IMR-90 (cell line): Measurements from ENCODE around the gene SLC25A38.

Experiments used
- BHLHE40 ChIP-seq: fragments of 150-350 bp; IDR thresholded peaks from 2 replicates; pipeline ENCODE4 v1.6.1; 2016; ENCODE audit warnings: mild to moderate bottlenecking, low read depth, low read length
- CTCF ChIP-seq: conservative IDR thresholded peaks from 2 replicates; pipeline ENCODE4 v1.5.1; 2012; ENCODE audit warnings: mild to moderate bottlenecking, low read depth, low read length, improper control_type of control experiment
- MAZ ChIP-seq: IDR thresholded peaks from 2 replicates; pipeline ENCODE4 v1.6.1; 2012; ENCODE audit warnings: low read depth, mild to moderate bottlenecking, low read length, improper control_type of control experiment, moderate library complexity, borderline replicate concordance
- MXI1 ChIP-seq: IDR thresholded peaks from 2 replicates; pipeline ENCODE4 v1.6.1; 2012; ENCODE audit warnings: low read depth, mild to moderate bottlenecking, low read length, moderate library complexity, borderline replicate concordance
- POLR2A ChIP-seq: IDR thresholded peaks from 2 replicates; pipeline ENCODE4 v1.6.1; 2012; ENCODE audit warnings: mild to moderate bottlenecking, low read depth, low read length
- RAD21 ChIP-seq: IDR thresholded peaks from 2 replicates; pipeline ENCODE4 v1.6.1; 2012; ENCODE audit warnings: low read length, improper control_type of control experiment
- RFX5 ChIP-seq: IDR thresholded peaks from 2 replicates; pipeline ENCODE4 v1.8.0; 2012; ENCODE audit warnings: low read depth, mild to moderate bottlenecking, low read length, moderate library complexity
- SMC3 ChIP-seq: fragments of 150-350 bp; IDR thresholded peaks from 2 replicates; pipeline ENCODE4 v1.6.1; 2016; ENCODE audit warnings: low read depth, mild to moderate bottlenecking, antibody characterized with exemption, low read length, moderate library complexity

- TF ChIP-seq CTCF (no peak), POLR2A (no peak), MXI1 (no peak), RAD21 (no peak), MAZ (no peak), BHLHE40 (no peak), SMC3 (no peak), RFX5 (no peak)
Observed at GRCh38 chr3:39388153-39388552, 5.0 kb downstream of the SLC25A38 start.
